GM18867 (cell line): Measurements from ENCODE around the gene SNX1.
"Not testable (repeated sequence)": the region's sequence is repeated elsewhere in the genome, so short reads cannot be mapped to it uniquely, and the experiment has no call there.

ENCODE experiments used
- ATAC-seq: cut with Tn5 transposase; IDR thresholded peaks from one replicate; pipeline ENCODE4 v1.9.1; 2021; ENCODE audit warnings: mild to moderate bottlenecking, moderate library complexity; ENCODE audit not compliant: unreplicated experiment

SNX1 gene

GRCh38 chr15:64111679-64112050 is 15.9 kb downstream of the SNX1 start:
- ATAC-seq, result peak; percentile 3

- ATAC-seq, result no peak
Measured at GRCh38 chr15:64112073-64112772, 16.4 kb downstream of the SNX1 start.

GRCh38 chr15:64112904-64113303 is 17.1 kb downstream of the SNX1 start:
- ATAC-seq, result no peak

DNA sequence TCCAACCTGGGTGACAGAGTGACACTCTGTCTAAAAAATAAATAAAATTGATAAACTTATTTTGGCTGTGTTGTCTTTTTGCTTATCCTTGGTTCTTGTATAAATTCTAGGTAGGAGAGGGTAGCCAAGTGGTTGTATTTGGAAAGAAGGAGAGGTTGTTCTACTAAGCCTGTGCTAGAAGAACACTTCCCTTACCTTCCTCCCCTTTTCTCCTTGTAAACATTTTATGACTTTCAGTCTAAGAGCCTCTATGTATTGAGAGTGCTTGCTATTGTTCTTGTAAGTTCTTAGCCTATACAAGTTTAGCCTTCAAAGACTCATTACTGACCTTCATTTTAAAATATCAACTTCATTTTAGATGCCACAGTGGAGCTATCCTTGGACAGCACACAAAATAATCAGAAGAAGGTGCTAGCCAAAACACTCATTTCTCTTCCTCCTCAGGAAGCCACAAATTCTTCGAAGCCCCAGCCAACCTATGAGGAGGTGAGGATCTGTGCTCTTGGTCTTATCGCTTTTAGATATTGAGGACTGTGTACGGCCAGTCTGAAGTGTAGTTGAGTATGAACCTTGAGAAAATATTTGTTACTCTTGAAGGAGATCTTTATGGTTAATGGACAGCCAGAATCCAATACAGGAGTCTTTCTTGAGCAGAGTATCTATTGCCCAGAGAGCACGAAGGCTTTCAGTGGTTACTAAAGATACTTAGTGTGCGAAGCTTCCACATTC is 22.1 kb downstream of the SNX1 start:
- ATAC-seq, result no peak

DNA sequence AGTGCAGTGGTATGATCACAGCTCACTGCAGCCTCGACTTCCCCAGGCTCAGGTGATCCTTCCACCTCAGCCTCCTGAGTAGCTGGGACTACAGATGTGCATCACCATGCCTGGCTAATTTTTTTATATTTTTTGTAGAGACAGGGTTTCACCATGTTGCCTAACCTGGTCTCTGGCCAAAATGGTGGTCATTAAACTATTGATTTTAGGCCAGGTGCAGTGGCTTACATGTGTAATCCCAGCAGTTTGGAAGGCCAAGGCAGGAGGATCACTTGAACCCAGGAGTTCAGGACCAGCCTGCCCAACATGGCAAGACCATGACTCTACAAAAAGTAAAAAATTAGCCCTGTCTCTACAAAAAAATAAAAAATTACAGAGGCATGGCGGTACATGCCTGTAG is 24.5 kb downstream of the SNX1 start:
- ATAC-seq, result not testable (repeated sequence)

GRCh38 chr15:64121614-64122013 is 25.8 kb downstream of the SNX1 start:
- ATAC-seq, result no peak

- ATAC-seq, result no peak
Measured at GRCh38 chr15:64122444-64122843, 26.7 kb downstream of the SNX1 start.

- ATAC-seq, result no peak
Measured at GRCh38 chr15:64122936-64123351, 27.2 kb downstream of the SNX1 start.

GRCh38 chr15:64125978-64126377 is 30.2 kb downstream of the SNX1 start:
- no peak for ATAC-seq

DNA sequence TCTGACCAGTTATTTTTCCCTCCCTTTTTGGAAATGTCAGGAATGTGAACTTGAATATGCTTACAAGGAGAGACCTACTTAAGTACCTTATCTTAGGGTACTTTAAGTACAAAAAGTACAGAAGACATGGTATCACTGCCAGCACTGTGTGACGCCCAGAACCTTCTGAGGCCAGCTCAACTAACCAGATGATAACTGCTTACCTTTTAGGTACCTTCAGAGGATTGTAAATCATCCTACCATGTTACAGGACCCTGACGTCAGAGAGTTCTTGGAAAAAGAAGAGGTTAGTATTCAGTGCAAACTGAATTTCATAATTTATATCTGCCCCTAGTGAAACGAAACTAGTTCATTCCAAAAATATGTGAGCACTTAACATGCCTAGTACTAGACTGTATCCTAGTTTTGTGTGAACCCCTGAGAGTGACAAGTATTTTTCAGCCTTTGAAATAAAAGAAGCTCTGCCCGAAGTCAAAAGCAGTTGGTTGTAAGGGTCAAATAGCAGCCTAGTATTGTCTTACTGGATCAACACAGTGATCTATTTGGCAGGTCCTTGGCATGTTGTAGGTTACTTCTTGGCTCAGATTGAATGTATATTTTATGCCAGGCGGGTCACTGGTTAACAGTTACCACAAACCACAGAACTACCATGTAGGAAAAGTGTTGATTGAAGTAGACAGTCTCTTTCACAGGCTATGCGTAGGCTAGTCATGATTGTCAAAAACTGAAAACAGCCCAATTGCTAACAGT is 31.9 kb downstream of the SNX1 start:
- no peak for ATAC-seq

DNA sequence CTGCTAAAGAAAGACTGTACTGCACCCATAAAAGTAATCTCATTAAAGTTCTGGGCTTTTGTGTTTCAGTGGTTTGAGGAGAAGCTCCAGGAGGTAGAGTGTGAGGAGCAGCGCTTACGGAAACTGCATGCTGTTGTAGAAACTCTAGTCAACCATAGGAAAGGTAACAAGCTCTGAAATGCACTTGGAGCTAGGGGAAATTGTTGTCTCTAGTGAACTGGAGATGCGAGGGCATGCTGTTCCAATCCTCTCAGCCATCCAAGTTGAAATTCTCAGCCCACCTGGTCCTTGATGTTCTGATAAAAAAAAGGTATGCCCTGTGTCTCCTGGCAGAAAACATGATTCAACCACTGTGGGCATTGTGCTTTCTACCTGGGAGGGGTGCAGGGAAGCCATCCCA is 34.4 kb downstream of the SNX1 start:
- ATAC-seq, result no peak

DNA sequence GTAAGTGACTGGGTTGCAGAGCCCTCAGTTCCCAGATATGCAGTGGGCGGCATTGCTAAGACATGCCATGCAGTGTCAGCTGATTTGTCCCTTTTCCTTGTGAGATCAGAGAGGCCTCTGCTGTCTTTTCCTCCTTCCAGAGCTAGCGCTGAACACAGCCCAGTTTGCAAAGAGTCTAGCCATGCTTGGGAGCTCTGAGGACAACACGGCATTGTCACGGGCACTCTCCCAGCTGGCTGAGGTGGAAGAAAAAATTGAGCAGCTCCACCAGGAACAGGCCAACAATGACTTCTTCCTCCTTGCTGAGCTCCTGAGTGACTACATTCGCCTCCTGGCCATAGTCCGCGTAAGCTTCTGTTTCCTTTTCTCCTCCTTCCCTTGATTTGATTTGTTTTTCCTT is 35.8 kb downstream of the SNX1 start:
- ATAC-seq, result no peak

DNA sequence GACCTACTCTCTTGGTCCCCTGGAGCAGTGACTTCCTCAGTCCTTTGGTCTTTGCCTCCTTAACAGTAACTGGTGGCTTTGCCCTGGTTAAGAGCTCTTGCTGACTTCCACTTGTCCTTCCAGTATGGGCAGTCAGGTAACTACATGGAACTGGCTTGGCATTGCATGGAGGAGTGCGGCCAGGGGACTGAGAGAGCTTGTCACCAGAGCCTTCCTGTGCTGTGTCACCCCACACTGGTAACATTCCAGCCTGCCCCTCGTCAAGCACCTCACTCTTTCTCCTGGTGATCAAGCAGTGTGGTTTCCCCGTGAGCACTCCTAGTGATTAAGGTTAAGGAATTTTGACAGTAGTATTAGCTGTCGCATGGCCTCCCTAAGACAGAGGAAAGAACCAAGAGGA is 36.4 kb downstream of the SNX1 start:
- no peak for ATAC-seq

GRCh38 chr15:64133623-64134344 is 38.0 kb downstream of the SNX1 start:
- ATAC-seq, result no peak

- no peak for ATAC-seq
Measured at GRCh38 chr15:64134345-64134829, 38.6 kb downstream of the SNX1 start.

GRCh38 chr15:64136347-64136746 is 40.6 kb downstream of the SNX1 start:
- no peak for ATAC-seq

DNA sequence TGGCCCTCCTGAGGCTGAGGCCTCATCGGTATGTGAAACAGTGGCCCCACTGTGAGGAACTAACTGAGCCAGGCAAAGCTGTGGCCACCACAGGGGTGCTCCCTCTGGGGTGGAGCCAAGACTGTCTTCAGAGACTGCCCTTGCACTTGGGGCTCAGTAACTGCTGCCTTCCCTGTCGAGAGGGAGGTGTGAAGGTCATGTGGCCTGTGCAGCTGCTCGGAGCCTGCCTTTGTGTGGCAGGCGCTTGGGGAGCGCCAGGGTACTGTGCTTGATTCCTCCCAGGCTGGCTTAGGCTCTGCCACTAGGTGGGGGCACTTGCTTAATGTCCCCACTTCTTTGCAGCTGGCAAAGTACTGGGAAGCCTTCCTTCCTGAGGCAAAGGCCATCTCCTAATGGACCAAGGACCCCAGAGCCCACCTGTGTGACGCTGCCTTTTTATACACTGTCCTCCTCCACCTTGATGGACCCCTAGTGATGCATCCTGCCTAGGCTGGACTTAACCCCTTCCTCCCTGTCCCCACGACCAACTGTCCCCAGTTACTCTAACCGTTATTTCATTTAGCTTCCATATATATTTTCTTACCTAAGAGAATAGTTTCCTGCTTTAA is 41.5 kb downstream of the SNX1 start:
- no peak for ATAC-seq

- ATAC-seq, result no peak
Measured at GRCh38 chr15:64138331-64138941, 42.7 kb downstream of the SNX1 start.

DNA sequence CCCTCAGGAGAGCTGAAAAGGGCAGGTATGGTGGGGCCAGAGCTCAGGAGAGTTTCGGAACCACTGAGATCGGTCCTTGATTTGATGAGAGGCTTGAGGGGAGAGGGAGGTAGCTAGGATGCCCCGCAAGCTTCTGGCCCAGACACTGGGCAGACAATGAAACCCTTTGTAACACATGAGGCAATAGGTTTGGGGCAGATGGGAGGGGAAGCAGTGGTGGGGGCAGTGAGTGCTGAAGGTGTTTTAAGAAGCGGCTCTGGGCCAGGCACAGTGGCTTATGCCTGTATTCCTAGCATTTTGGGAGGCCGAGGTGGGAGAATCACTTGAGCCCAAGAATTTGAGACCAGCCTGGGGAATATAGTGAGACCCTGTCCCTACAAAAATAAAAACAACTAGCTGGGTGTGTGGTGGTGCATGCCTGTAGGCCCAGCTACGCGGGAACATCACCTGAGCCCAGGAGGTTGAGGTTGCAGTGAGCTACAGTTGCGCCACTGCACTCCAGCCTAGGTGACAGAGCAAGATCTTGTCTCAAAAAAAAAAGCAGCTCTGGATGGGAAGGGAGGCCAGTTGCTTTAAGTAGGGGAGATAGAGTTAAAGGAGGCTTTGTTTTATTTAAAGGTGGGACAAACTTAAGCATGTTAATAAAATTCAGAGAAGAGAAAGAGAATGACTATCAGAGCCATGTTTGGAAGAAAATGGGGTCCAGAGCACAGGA is 46.2 kb downstream of the SNX1 start:
- ATAC-seq, result no peak

- ATAC-seq, result no peak
Measured at GRCh38 chr15:64143276-64143675, 47.5 kb downstream of the SNX1 start.
